Natural killer cell (primary cell): ENCODE measurements around the gene RCOR3. TPM values are rescaled to one million over a fixed set of nuclear protein-coding genes. Genes with fewer than 3 reads are reported as not detected.
"Not testable (repeated sequence)": the region's sequence is repeated elsewhere in the genome, so short reads cannot be mapped to it uniquely, and the experiment has no call there.

Source experiments
- ATAC-seq, 3 donors: fragments of 150-1000 bp in 2 of 3; fragments of 200-7000 bp in 1 of 3; cut with Tn5 transposase; 1 replicate in 1 of 3; 2 replicates in 2 of 3; pipeline ENCODE4 v1.10.0; 2021; ENCODE audit warnings: mild to moderate bottlenecking in 2 of 3, moderate library complexity in 2 of 3
- DNase-seq, 2 donors: peaks; one replicate each; pipeline versions ENCODE4 v3.0.0 to v3.0.0-alpha.2; 2013 to 2021; ENCODE audit warnings: mixed read lengths in 1 of 2
- H3K27ac ChIP-seq: one replicate; pipeline ENCODE4 v1.5.1; 2013; ENCODE audit warnings: mild to moderate bottlenecking, low read length
- H3K27me3 ChIP-seq: one replicate; pipeline ENCODE4 v1.6.1; 2013; ENCODE audit warnings: low read length; ENCODE audit not compliant: control insufficient read depth, insufficient read depth
- H3K36me3 ChIP-seq: one replicate; pipeline ENCODE4 v1.6.1; 2013; ENCODE audit warnings: low read length; ENCODE audit not compliant: control insufficient read depth, insufficient read depth
- H3K4me1 ChIP-seq: one replicate; pipeline ENCODE4 v1.6.1; 2013; ENCODE audit warnings: low read length; ENCODE audit not compliant: control insufficient read depth, insufficient read depth
- H3K4me3 ChIP-seq: one replicate; pipeline ENCODE4 v1.5.1; 2013; ENCODE audit warnings: low read length
- H3K9me3 ChIP-seq: one replicate; pipeline ENCODE4 v1.6.1; 2013; ENCODE audit warnings: low read length; ENCODE audit not compliant: control insufficient read depth, insufficient read depth
- H3K27ac Mint-ChIP-seq, 2 donors: one replicate each; pipeline ENCODE4 v1.8.0; 2022; ENCODE audit warnings: mild to moderate bottlenecking in 2 of 2, mixed read lengths in 2 of 2, moderate library complexity in 1 of 2
- H3K27me3 Mint-ChIP-seq, 2 donors: one replicate each; pipeline ENCODE4 v1.8.0; 2022; ENCODE audit warnings: low read depth in 2 of 2, mixed read lengths in 2 of 2
- H3K36me3 Mint-ChIP-seq: one replicate; pipeline ENCODE4 v1.8.0; 2022; ENCODE audit warnings: mixed read lengths
- H3K4me1 Mint-ChIP-seq, 2 donors: one replicate each; pipeline ENCODE4 v1.8.0; 2022; ENCODE audit warnings: mixed read lengths in 2 of 2
- H3K4me3 Mint-ChIP-seq: one replicate; pipeline ENCODE4 v1.8.0; 2022; ENCODE audit warnings: mild to moderate bottlenecking, moderate library complexity, mixed read lengths
- H3K9me3 Mint-ChIP-seq, 2 donors: one replicate each; pipeline ENCODE4 v1.8.0; 2022; ENCODE audit warnings: mixed read lengths in 2 of 2
- WGBS: methylation state at CpG from one replicate; pipeline ENCODE4 v1.1.7; 2013; ENCODE audit warnings: missing lambda C conversion rate; ENCODE audit not compliant: insufficient coverage; 5-methylcytosine and 5-hydroxymethylcytosine counted together
- intact Hi-C: fragments of 100-400 bp; cut with micrococcal nuclease; formaldehyde crosslinking; loops from one replicate; pipeline ENCODE4 v1.14.2; 2022
- total RNA-seq, 4 donors: library from RNA; stranded (reverse); fragments of 120-200 nt in 1 of 4; gene quantifications; one replicate each; pipeline versions ENCODE4 v1.2.3 to v1.2.4, GENCODE V29; 2013 to 2022
- TF ChIP-seq, protein P1 (sequence below): fragments of 200-600 bp; IDR thresholded peaks from one replicate; pipeline ENCODE4 v1.8.0; 2022; ENCODE audit warnings: antibody characterized with exemption

The RCOR3 gene
- total RNA-seq, 3 donors from 2014 or later (not counting 1 experiment from before 2014, with no cell fraction given), result 70.9 to 99.2 (median 78.6) TPM

DNA sequence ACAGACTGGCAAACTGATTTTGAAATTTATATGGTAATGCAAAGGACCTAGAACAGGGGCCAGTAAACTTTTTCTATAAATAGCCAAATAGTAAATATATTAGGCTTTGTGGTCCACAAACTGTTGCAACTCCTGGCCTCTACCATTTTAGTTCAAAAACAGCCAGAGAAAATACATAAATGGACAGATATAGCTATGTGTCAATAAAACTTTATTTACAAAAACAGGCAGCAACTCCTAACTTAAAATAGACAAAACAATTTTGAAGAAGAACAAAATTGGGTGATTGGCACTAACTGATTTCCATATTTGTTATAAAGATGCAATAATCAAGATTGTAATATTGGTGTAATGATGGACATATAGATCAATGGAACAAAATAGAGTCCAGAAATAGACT lies 60.7 kb downstream of the RCOR3 start:
- H3K27ac Mint-ChIP-seq, result no peak overlapping the region
- TF ChIP-seq, protein P1, sequence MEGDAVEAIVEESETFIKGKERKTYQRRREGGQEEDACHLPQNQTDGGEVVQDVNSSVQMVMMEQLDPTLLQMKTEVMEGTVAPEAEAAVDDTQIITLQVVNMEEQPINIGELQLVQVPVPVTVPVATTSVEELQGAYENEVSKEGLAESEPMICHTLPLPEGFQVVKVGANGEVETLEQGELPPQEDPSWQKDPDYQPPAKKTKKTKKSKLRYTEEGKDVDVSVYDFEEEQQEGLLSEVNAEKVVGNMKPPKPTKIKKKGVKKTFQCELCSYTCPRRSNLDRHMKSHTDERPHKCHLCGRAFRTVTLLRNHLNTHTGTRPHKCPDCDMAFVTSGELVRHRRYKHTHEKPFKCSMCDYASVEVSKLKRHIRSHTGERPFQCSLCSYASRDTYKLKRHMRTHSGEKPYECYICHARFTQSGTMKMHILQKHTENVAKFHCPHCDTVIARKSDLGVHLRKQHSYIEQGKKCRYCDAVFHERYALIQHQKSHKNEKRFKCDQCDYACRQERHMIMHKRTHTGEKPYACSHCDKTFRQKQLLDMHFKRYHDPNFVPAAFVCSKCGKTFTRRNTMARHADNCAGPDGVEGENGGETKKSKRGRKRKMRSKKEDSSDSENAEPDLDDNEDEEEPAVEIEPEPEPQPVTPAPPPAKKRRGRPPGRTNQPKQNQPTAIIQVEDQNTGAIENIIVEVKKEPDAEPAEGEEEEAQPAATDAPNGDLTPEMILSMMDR, result no peak
- intact Hi-C loops, result loop anchor here (5.0 kb wide), 1 partner anchor 257 kb away; the partner anchor contains the start of gene SLC30A1
- DNase-seq (no peak), ATAC-seq (no peak)
- Histone ChIP-seq H3K36me3 (peaks cover 16% of the 10 kb centered on the region), H3K27me3 (no peaks in the 10 kb centered on the region), H3K9me3 (no peaks in the 10 kb centered on the region), H3K27ac (no peak overlapping the region), H3K4me3 (no peak overlapping the region), H3K4me1 (no peaks in the 10 kb centered on the region)
- H3K9me3 Mint-ChIP-seq, result no peaks in the 10 kb centered on the region
- no peaks in the 10 kb centered on the region for H3K36me3 Mint-ChIP-seq
- peaks cover 7 to 8% of the 10 kb centered on the region in 2 donors for H3K4me1 Mint-ChIP-seq
- H3K4me3 Mint-ChIP-seq, result no peak overlapping the region
- no peaks in the 10 kb centered on the region for H3K27me3 Mint-ChIP-seq

DNA sequence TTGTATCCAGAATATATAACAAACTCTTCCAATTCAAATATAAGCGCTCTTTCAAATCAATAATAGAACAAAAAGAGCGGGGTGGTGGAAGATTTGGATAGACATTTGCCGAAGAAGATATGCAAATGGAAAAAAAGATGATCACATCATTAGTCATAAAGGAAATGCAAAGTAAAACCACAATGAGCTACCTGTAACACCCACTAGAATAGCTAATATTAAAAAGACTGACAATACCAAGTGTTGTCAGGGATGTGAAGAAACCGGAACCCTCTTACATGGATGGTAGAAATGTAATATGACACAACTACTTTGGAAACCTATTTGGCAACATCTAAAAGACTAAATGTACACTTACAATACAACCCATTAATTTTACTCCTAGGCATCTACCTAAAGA lies 61.8 kb downstream of the RCOR3 start:
- Mint-ChIP-seq H3K4me3 (no peak overlapping the region), H3K27ac (no peak overlapping the region), H3K36me3 (no peaks in the 10 kb centered on the region), H3K9me3 (no peaks in the 10 kb centered on the region), H3K4me1 (peaks cover 12 to 13% of the 10 kb centered on the region in 2 donors), H3K27me3 (no peaks in the 10 kb centered on the region)
- H3K27ac ChIP-seq, result no peak overlapping the region
- DNase-seq (no peak), ATAC-seq (no peak)
- H3K4me1 ChIP-seq, result peaks cover 7% of the 10 kb centered on the region
- H3K36me3 ChIP-seq, result peaks cover 7% of the 10 kb centered on the region
- H3K9me3 ChIP-seq, result no peaks in the 10 kb centered on the region
- intact Hi-C loops, result loop anchor here (5.0 kb wide), 1 partner anchor 256 kb away; the partner anchor contains the start of gene SLC30A1
- TF ChIP-seq, protein P1, result no peak
- H3K4me3 ChIP-seq, result no peak overlapping the region
- H3K27me3 ChIP-seq, result no peaks in the 10 kb centered on the region
- 100% methylated on average over 1 of the region's 4 CpGs for WGBS

DNA sequence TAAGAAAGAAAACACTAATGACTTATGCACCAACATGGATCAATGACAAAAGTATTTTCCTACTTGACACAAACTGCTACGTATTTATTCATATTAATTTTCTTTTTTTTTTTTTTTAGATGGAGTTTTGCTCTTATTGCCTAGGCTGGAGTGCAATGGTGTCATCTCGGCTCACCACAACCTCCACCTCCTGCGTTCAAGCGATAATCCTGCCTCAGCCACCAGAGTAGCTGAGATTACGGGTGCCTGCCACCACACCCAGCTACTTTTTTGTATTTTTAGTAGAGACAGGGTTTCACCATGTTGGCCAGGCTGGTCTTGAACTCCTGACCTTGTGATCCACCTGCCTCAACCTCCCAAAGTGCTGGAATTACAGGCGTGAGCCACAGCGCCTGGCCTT lies 62.5 kb downstream of the RCOR3 start:
- not testable (repeated sequence) for H3K27ac Mint-ChIP-seq, ATAC-seq, H3K4me3 Mint-ChIP-seq, DNase-seq, H3K36me3 ChIP-seq, H3K4me3 ChIP-seq, H3K9me3 Mint-ChIP-seq, H3K9me3 ChIP-seq, H3K36me3 Mint-ChIP-seq, H3K27me3 Mint-ChIP-seq, H3K27me3 ChIP-seq, H3K27ac ChIP-seq
- H3K4me1 Mint-ChIP-seq, result peaks cover 12 to 18% of the 10 kb centered on the region in 2 donors
- intact Hi-C loops, result loop anchor here (5.0 kb wide), 1 partner anchor 256 kb away; the partner anchor contains the start of gene SLC30A1
- 82% methylated on average over 5 of the region's 7 CpGs for WGBS
- peaks cover 13% of the 10 kb centered on the region for H3K4me1 ChIP-seq

DNA sequence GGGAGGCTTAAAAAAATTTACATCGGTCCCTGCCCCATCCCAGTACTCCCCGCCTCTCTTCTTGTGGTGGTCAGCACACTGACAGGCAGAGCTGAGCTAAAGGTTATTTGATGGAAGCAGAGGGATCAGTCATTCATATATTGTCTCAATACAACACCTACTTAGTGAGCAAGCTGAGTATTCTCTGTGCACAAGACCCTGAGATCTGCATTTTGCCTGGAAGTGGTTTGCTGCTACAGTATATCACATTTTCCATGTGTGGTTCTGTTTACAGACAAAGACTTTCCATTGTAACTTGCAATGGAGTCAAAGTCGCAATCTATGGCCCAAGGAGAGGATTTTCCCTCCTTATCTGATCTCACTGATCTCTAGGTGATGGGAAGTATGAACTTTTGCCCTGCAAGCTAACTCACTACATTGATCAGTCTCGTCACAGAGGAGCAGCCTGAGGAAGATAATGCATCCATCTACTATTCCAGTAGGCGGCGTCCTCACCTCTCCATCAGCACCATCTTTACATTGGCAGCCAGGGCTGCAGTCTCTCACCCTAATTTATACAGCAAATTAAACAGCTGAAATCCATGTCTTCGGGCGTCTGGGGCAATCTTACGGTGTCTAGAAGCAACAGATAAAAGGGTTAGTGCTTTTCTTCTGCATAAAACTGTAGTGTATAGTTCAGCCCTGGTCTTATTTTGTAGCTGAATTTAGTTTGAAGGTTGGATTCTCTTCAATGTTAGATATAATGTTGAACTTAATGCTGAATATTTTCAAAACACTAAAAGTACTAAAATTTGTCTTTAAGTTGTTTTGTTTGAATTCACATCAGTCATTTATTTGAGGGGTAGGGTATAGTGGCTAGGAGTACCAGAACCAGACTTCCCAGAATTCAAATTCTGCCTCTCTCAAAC lies 64.2 kb downstream of the RCOR3 start:
- Mint-ChIP-seq H3K9me3 (no peaks in the 10 kb centered on the region), H3K4me3 (no peak overlapping the region), H3K36me3 (no peaks in the 10 kb centered on the region), H3K27ac (no peak overlapping the region), H3K4me1 (peaks cover 25 to 31% of the 10 kb centered on the region in 2 donors), H3K27me3 (no peaks in the 10 kb centered on the region)
- Histone ChIP-seq H3K4me3 (no peak overlapping the region), H3K27me3 (no peaks in the 10 kb centered on the region), H3K9me3 (no peaks in the 10 kb centered on the region), H3K27ac (no peak overlapping the region), H3K4me1 (peaks cover 23% of the 10 kb centered on the region), H3K36me3 (no peaks in the 10 kb centered on the region)
- WGBS, result 16% methylated on average over 8 of the region's 9 CpGs
- ATAC-seq (peak; percentile 69 to 82 (median 73)), DNase-seq (peak; percentile 44 to 86)
- intact Hi-C loops, result loop anchor here (1.0 to 5.0 kb wide), 6 partner anchors 30 to 332 kb away; partner anchors contain the start of gene SLC30A1
- TF ChIP-seq, protein P1, result peak; percentile 82
